Measurements from ENCODE around the gene SUMO3.

DNA sequence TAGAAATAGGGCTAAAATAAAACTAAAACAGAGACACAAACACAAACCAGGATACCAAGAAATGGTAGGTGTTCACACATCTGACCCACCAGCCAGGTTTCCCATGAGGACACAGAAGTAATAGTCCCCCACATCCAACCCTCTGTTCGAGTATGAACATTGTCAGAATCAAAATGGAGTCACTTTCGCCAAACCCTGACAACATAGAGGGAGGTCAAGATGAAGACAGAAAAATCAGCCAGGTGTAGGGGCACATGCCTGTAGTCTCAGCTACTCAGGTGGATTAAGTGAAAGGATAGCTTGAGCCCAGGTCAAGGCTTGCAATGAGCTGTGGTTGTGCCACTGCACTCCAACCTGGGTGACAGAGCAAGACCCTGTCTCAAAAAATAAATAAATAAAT, 20.1 kb downstream of the SUMO3 start:
- TF ChIP-seq CTCF (IDR thresholded peaks at IDR 0.05) = no peak
- TF ChIP-seq POLR2A (IDR thresholded peaks at IDR 0.05) = no peak
